ENCODE results near the gene UBE2L6. TPM values are rescaled to one million over a fixed set of nuclear protein-coding genes. Genes with fewer than 3 reads are reported as not detected.

The UBE2L6 gene
- polyA plus RNA-seq, 3 donors from 2014 or later = 310 to 706 (median 354) TPM

DNA sequence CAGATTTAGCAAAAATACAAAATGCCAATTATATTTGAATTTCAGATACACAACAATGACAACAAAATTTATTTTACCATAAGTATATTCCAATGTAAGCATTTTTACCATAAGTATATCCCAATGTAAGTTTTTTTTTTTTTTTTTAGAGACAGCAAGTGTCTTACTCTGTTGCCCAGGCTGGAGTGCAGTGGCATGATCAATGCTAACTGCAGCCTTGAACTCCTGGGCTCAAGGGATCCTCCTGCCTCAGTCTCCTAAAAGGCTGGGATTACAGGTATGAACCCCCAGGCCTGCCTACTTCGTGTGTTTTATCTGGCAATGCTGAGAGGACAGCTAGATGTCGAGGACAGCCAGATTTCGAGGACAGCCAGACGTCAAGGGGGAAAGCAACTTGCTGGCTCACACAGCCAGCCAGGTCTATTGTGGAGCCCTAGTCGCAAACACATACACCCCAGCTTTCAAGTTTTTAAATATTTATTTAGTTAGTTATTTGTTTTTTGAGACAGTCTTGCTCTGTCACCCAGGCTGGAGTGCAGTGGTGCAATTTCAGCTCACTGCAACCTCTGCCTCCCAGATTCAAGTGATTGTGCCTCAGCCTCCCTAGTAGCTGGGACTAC, 28.9 kb upstream of the UBE2L6 start:
- Mint-ChIP-seq H3K9me3 (no peaks in the 10 kb centered on the region), H3K4me1 (no peaks in the 10 kb centered on the region), H3K27me3 (ENCODE audit: low read depth in 3 of 3) (peaks cover 5 to 10% (median 9%) of the 10 kb centered on the region in 3 donors), H3K27ac (no peak overlapping the region), H3K4me3 (no peak overlapping the region), H3K36me3 (no peaks in the 10 kb centered on the region)
- no peak for DNase-seq

DNA sequence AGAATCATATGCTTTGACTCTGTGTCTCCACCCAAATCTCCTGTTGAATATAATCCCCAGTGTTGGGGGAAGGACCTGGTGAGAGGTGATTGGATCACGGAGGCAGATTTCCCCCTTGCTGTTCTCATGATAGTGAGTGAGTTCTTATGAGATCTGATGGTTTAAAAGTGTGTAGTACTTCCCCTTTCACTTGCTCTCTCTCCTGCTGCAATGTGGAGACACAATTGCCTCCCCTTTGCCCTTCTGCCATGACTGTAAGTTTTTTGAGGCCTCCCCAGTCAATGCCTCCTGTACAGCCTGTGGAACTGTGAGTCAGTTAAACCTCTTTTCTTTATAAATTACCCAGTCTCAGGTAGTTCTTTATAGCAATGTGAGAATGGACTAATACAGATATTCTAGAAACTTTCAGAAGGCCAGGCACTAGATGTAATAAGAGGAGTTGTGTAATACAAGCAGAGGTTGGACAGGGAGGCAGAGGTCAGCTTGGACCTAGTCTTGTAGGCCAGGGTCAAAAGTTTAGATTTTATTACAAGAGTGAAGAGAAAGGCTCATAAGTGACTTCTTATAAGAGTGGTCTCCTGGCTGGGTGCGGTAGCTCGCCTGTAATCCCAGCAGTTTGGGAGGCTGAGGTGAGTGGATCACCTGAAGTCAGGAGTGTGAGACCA, 20.7 kb upstream of the UBE2L6 start:
- Mint-ChIP-seq H3K36me3 (no peaks in the 10 kb centered on the region), H3K27ac (no peak overlapping the region), H3K4me3 (no peak overlapping the region), H3K4me1 (peaks cover 0 to 15% of the 10 kb centered on the region in 2 donors), H3K27me3 (ENCODE audit: low read depth in 3 of 3) (peaks cover 0 to 7% (median 4%) of the 10 kb centered on the region in 3 donors), H3K9me3 (no peaks in the 10 kb centered on the region)
- no peak for DNase-seq

DNA sequence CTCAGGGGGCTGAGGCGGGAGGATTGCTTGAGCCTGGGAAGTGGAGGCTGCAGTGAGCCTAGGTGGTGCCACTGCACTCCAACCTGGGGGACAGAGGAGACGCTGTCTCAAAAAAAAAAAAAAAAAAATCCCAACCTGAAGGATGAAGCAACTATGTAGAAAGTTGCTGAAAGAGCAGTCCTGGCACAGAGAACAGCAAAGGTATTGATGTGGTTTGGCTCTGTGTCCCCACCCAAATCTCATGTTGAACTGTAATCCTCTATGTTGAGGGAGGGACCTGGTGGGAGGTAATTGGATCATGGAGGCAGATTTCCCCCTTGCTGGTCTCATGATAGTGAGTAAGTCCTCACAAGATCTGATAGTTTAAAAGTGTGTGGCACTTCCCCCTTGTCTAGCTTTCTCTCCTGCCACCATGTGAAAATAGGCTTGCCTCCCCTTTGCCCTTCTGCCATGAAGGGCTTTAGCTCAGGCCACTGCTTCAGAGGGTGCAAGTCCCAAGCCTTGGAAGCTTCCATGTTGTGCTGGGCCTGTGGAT, 19.3 kb upstream of the UBE2L6 start:
- Mint-ChIP-seq H3K27ac (no peak overlapping the region), H3K27me3 (ENCODE audit: low read depth in 3 of 3) (peaks cover 0 to 6% (median 0%) of the 10 kb centered on the region in 3 donors), H3K36me3 (no peaks in the 10 kb centered on the region), H3K4me1 (peaks cover 0 to 15% of the 10 kb centered on the region in 2 donors), H3K9me3 (no peaks in the 10 kb centered on the region), H3K4me3 (no peak overlapping the region)
- no peak for DNase-seq

DNA sequence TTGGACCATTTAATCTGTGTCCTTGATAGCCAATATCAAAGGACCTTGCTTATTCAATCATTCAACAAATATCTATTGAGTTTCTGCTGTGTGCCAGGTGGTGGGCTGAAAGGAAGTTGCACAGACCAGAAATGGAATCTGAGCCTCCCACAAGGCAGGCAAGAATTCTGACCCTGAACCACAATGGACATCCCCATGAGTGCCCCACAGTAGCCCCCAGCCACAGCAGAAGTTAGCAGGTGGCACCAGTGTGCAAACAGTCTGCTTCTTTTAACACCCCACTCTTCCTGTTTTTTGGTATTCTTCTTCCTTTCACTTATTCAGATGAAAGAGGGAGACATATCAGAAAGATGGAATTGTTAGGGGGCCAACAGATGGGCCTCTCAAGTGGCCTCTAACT, 17.8 kb upstream of the UBE2L6 start:
- Mint-ChIP-seq H3K4me3 (no peak overlapping the region), H3K36me3 (no peaks in the 10 kb centered on the region), H3K27ac (no peak overlapping the region), H3K27me3 (ENCODE audit: low read depth in 3 of 3) (peaks cover 0 to 2% (median 0%) of the 10 kb centered on the region in 3 donors), H3K4me1 (peaks cover 0 to 15% of the 10 kb centered on the region in 2 donors), H3K9me3 (no peaks in the 10 kb centered on the region)
- no peak for DNase-seq

DNA sequence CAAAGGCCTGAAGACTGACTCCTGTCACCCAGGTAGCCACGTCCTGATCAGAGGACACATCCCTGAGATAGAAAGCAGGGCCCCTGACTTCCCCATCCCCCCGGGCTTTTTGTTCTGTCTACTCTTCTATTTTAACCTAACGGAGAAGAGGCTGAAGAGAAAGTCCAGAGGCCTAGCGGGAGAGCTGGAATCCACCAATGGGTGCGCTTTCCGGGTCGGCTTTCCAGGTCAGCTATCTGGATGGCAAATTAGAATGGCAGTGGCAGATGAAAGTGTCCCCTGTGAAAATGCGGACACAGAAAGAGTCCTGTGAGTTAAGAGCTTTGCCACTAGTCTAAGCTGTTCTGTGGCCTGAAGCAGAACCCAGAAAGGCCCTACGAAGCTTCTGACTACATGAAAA, 16.9 kb upstream of the UBE2L6 start:
- Mint-ChIP-seq H3K27ac (no peak overlapping the region), H3K36me3 (no peaks in the 10 kb centered on the region), H3K27me3 (ENCODE audit: low read depth in 3 of 3) (peaks cover 0 to 2% (median 0%) of the 10 kb centered on the region in 3 donors), H3K4me3 (no peak overlapping the region), H3K4me1 (peaks cover 0 to 15% of the 10 kb centered on the region in 2 donors), H3K9me3 (no peaks in the 10 kb centered on the region)
- no peak for DNase-seq

DNA sequence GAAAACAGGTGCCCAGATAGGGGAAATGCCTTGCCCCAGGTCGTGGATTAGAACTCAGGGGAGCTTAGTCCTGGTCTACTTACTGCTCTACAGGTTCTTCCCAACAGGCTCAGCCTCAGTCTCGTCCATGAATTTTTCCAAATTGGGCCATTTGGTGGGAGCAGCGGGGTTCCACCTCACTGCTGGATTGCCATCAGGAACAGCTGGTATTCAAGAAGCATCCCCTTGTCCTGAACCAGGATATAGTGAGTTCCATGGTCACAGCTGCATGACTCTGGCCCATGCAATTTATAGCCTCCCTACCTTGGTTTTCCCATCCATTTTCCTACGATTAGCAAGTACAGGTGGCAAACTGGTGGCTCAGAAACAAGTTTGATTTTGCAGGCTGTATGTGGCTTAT, 6.6 kb upstream of the UBE2L6 start:
- no peak overlapping the region for H3K27ac Mint-ChIP-seq
- no peaks in the 10 kb centered on the region for H3K9me3 Mint-ChIP-seq
- no peak overlapping the region for H3K4me3 Mint-ChIP-seq
- no peak for DNase-seq
- H3K36me3 Mint-ChIP-seq = no peaks in the 10 kb centered on the region
- H3K27me3 Mint-ChIP-seq (ENCODE audit: low read depth in 3 of 3) = peaks cover 0 to 3% (median 0%) of the 10 kb centered on the region in 3 donors
- no peaks in the 10 kb centered on the region for H3K4me1 Mint-ChIP-seq

DNA sequence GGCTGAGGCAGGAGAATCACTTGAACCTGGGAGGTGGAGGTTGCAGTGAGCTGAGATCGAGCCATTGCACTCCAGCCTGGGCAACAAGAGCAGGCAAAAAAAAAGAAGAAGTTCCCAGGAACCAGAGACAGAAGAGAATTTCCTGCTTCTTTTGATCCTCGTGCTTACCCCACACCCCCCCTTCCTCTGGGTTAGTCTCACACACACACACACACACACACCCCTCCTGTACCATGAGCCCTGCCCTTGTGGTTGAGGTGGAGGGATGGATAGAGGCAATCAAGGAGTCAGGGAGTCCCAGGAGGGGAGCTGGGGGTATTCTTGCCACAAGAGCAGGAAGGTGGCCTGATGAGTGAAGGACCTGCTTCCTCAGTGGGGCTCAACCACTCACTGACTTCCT, 4.1 kb upstream of the UBE2L6 start:
- peaks cover 2 to 9% (median 7%) of the 10 kb centered on the region in 3 donors for H3K27me3 Mint-ChIP-seq (ENCODE audit: low read depth in 3 of 3)
- no peak overlapping the region for H3K4me3 Mint-ChIP-seq
- DNase-seq = no peak
- H3K4me1 Mint-ChIP-seq = peaks cover 12 to 14% of the 10 kb centered on the region in 2 donors
- no peaks in the 10 kb centered on the region for H3K9me3 Mint-ChIP-seq
- H3K36me3 Mint-ChIP-seq = no peaks in the 10 kb centered on the region
- no peak overlapping the region for H3K27ac Mint-ChIP-seq

DNA sequence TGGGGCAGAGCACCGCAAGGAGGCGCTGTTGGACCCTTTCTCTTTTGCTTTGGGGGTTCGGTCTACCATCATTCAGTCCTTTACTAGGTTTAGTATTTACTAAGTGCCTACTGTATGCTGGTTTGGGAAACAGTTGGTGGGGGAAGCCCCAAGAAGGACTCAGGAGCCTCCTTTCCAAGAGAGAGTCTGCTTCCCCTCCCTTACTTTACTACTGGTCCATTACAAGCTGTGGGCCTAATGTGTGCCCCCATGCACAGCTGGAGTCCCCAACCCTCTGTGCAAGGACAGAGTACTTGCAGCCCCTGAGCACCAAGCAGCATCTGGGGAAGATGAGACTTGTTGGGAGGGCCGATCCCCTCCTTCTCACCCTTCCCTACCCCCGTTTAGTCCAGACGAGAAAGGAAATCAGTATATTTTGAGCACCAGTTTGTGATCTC, 876 bp upstream of the UBE2L6 start:
- H3K36me3 Mint-ChIP-seq = peaks cover 0 to 4% (median 0%) of the 10 kb centered on the region in 3 donors
- DNase-seq = peak; percentile 80 to 85 (median 82)
- H3K4me1 Mint-ChIP-seq = peaks cover 40 to 47% of the 10 kb centered on the region in 2 donors
- no peaks in the 10 kb centered on the region for H3K9me3 Mint-ChIP-seq
- peak overlapping the region; percentile 98 to 100 (median 99) for H3K4me3 Mint-ChIP-seq
- H3K27ac Mint-ChIP-seq = peak overlapping the region; percentile 96 to 99 (median 98)
- peaks cover 4 to 9% (median 4%) of the 10 kb centered on the region in 3 donors for H3K27me3 Mint-ChIP-seq (ENCODE audit: low read depth in 3 of 3)

DNA sequence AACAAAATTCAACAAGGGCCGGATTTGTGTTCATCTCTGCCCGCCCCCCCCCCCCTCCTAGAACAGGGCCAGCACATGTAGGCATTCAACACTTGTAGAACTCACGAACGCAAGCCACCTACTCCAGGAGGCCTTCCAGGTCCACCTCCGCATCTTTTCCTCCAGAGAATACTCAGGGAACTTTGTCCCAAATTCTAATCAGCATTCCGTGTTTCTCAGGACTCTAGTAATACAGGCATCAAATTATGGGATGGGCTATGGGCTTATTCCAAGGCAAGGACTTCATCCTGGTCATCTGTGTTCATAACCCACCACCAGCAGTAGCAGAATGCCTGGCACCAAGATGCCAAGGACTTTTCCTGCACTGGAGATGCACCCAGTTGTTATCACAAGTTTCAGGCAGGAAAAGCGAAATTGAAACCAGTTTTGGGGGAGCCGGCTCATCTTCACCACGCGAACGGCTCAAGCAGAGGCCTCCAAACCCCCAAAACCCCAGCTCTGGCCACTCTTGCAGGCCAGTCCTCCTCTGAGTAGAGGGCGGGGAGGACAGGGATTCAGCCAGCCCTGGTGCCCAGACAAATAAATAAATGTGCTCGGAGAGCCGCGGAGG, 462 bp downstream of the UBE2L6 start:
- H3K4me3 Mint-ChIP-seq = peak overlapping the region; percentile 96 to 99 (median 97)
- H3K36me3 Mint-ChIP-seq = peaks cover 0 to 8% (median 0%) of the 10 kb centered on the region in 3 donors
- no peaks in the 10 kb centered on the region for H3K9me3 Mint-ChIP-seq
- peak overlapping the region; percentile 90 to 99 (median 96) for H3K27ac Mint-ChIP-seq
- peak; percentile 48 to 55 (median 53) for DNase-seq
- peaks cover 45 to 60% of the 10 kb centered on the region in 2 donors for H3K4me1 Mint-ChIP-seq
- H3K27me3 Mint-ChIP-seq (ENCODE audit: low read depth in 3 of 3) = peaks cover 4 to 9% (median 4%) of the 10 kb centered on the region in 3 donors

DNA sequence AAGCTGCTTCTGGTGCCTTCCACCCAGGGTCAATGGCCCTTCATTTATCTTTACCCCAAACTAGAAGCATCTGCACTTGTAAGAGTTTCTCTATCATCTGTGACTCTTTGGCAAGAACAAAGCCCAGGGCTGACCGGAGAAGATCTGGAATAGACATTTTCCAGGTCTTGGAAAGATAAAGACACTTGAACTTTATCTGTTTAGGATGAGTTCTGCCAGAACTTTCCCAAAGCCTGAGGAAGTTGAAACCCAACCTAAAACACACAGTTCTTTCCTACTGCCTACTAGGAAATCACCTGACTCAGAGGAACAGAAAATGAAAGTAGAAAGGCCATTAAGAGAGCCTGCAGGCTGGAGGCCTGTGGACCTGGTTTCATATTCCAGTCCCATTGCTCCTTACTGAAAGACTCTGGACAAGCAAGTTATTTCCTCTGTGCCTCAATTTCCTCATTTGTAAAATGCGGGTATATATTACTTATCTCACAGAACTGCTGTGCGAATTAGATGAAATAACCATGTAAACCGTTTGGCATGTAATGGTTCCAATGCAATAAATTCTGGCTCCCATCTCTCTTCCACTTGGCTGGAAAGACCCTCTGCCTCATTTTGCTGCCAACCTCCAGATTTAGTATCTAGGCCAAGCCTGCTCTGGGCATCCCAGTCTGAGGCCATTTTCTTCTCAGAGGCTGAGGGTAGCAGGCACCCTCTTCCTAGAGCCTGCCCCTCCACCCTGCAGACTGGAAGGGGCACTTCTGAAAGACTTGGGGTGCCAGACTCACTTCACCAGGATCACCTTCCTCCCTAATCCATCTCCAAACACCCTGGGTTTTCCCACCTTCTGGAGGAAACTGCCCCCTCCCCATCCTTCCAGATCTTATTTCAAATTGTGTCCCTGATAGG, 1.2 kb downstream of the UBE2L6 start:
- Mint-ChIP-seq H3K4me1 (peaks cover 51 to 68% of the 10 kb centered on the region in 2 donors), H3K9me3 (no peaks in the 10 kb centered on the region), H3K36me3 (peaks cover 0 to 8% (median 2%) of the 10 kb centered on the region in 3 donors), H3K27me3 (ENCODE audit: low read depth in 3 of 3) (peaks cover 4 to 9% (median 4%) of the 10 kb centered on the region in 3 donors), H3K4me3 (peak overlapping the region; percentile 96 to 99 (median 97)), H3K27ac (peak overlapping the region; percentile 90 to 99 (median 96))
- peak; percentile 50 to 62 (median 57) for DNase-seq

DNA sequence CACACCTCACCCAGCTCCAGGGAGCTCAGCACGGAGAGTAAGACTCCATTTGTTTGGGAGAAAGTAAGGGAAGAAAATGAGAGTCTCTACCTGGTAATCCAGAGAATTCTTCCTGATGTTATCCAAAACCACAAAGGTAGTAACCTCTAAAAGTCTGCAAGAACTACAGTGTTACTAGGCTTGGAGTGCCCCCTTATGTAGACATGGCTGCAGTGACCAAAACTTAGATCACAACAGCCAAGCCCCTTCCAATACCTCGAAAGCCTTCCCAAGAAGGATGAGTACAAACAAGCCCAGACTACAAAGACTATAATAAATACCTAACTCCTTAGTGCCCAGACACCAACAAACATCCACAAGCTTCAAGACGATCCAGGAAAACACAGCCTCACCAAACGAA, 4.9 kb downstream of the UBE2L6 start:
- Mint-ChIP-seq H3K27me3 (ENCODE audit: low read depth in 3 of 3) (peaks cover 0 to 5% (median 2%) of the 10 kb centered on the region in 3 donors), H3K36me3 (peaks cover 4 to 19% (median 9%) of the 10 kb centered on the region in 3 donors), H3K9me3 (no peaks in the 10 kb centered on the region), H3K4me3 (peak overlapping the region in 1 of 5 donors; percentile 26), H3K4me1 (peaks cover 51 to 73% of the 10 kb centered on the region in 2 donors), H3K27ac (peak overlapping the region in 3 of 6 donors; percentile 75 to 83 (median 77))
- DNase-seq = no peak

DNA sequence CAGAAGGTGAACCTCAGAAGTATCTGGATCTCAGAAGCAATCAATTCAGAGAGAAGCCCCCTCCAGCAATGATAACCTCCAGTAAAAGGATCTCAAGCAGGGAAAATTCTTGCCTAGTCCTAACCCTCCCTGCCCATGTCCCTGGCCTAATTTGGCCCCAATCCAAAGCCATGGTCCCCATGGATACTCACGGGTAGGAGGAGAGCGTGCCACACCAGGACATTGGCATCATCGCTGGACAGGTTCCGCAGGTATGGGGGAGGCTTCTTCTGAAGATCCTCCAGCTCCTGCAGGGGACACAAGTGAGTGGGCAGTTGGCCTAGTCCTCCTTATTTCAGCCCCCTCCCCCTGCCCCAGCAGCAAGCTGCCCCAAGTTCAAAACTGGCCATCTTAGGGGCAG, 7.3 kb downstream of the UBE2L6 start:
- Mint-ChIP-seq H3K27ac (peak overlapping the region in 1 of 6 donors; percentile 50), H3K36me3 (peaks cover 7 to 27% (median 12%) of the 10 kb centered on the region in 3 donors), H3K4me1 (peaks cover 33 to 53% of the 10 kb centered on the region in 2 donors)

DNA sequence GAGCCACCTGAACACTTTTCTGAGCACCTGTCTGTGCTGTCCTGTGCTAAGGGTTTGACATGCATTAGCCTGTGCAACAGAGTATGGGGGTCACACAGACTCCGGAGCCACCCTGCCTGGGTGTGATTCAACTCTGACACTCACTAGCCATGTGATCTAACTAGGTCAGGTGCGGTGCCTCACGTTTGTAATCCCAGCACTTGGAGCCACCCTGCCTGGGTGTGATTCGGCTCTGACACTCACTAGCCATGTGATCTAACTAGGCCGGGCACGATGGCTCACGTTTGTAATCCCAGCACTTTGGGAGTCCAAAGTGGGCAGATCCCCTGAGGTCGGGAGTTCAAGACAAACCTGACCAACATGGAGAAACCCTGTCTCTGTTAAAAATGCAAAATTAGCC, 11.4 kb downstream of the UBE2L6 start:
- no peak for DNase-seq
- peaks cover 6 to 12% of the 10 kb centered on the region in 2 donors for H3K4me1 Mint-ChIP-seq
- H3K36me3 Mint-ChIP-seq = peaks cover 21 to 47% (median 27%) of the 10 kb centered on the region in 3 donors
- no peak overlapping the region for H3K4me3 Mint-ChIP-seq
- no peak overlapping the region for H3K27ac Mint-ChIP-seq
- no peaks in the 10 kb centered on the region for H3K27me3 Mint-ChIP-seq (ENCODE audit: low read depth in 3 of 3)
- no peaks in the 10 kb centered on the region for H3K9me3 Mint-ChIP-seq

More for the DNA sequence above, 7.3 kb downstream of the UBE2L6 start:
- H3K4me3 Mint-ChIP-seq = no peak overlapping the region
- DNase-seq = no peak
- no peaks in the 10 kb centered on the region for H3K9me3 Mint-ChIP-seq
- H3K27me3 Mint-ChIP-seq (ENCODE audit: low read depth in 3 of 3) = no peaks in the 10 kb centered on the region

Data from immature natural killer cell (primary cell).